DND-41 (cell line): ENCODE data around the gene PRR19.
"Not testable (repeated sequence)": the region's sequence is repeated elsewhere in the genome, so short reads cannot be mapped to it uniquely, and the experiment has no call there.

Source experiments
- ATAC-seq: fragments of 200-7000 bp; cut with Tn5 transposase; 3 replicates; pipeline ENCODE4 v1.9.1; 2021; ENCODE audit warnings: low read depth; ENCODE audit not compliant: insufficient read depth
- DNase-seq: peaks from one replicate; pipeline ENCODE4 v3.0.0-alpha.2; 2020
- H2AFZ ChIP-seq: 2 replicates; pipeline ENCODE4 v1.6.0; 2012; ENCODE audit warnings: low read depth, low read length
- H3K27ac ChIP-seq: 2 replicates; pipeline ENCODE4 v1.5.1; 2012; ENCODE audit warnings: low read length, inconsistent platforms
- H3K27me3 ChIP-seq: fragments of 200-600 bp; sonication (generic); 2 replicates; pipeline ENCODE4 v1.6.0; 2012; ENCODE audit warnings: low read length, mild to moderate bottlenecking, inconsistent platforms; ENCODE audit not compliant: insufficient read depth, poor library complexity
- H3K36me3 ChIP-seq: 2 replicates; pipeline ENCODE4 v1.5.1; 2012; ENCODE audit warnings: low read length, inconsistent platforms; ENCODE audit not compliant: insufficient read depth
- H3K4me1 ChIP-seq: 2 replicates; pipeline ENCODE4 v1.5.1; 2012; ENCODE audit warnings: mild to moderate bottlenecking, low read length; ENCODE audit not compliant: insufficient read depth
- H3K4me2 ChIP-seq: 2 replicates; pipeline ENCODE4 v1.6.0; 2012; ENCODE audit warnings: mild to moderate bottlenecking, moderate library complexity, low read length, inconsistent platforms; ENCODE audit not compliant: insufficient read depth
- H3K4me3 ChIP-seq, 2 experiments: fragments of 200-600 bp in 1 of 2; shearing (Covaris generic) in 1 of 2; 2 replicates each; pipeline ENCODE4 v1.5.1; 2012 to 2016; ENCODE audit warnings: inconsistent platforms in 2 of 2, low read length in 2 of 2, mild to moderate bottlenecking in 2 of 2, low read depth in 1 of 2, moderate library complexity in 1 of 2
- H3K79me2 ChIP-seq: 2 replicates; pipeline ENCODE4 v1.6.0; 2012; ENCODE audit warnings: low read length, inconsistent platforms; ENCODE audit not compliant: insufficient read depth
- H3K9ac ChIP-seq: 2 replicates; pipeline ENCODE4 v1.6.0; 2012; ENCODE audit warnings: low read depth, mild to moderate bottlenecking, inconsistent platforms, low read length, moderate library complexity
- H3K9me3 ChIP-seq: 2 replicates; pipeline ENCODE4 v1.5.1; 2012; ENCODE audit warnings: low read length, moderate library complexity, mild to moderate bottlenecking, inconsistent platforms; ENCODE audit not compliant: insufficient read depth, severe bottlenecking
- H4K20me1 ChIP-seq: 2 replicates; pipeline ENCODE4 v1.6.0; 2012; ENCODE audit warnings: low read length; ENCODE audit not compliant: insufficient read depth
- EZH2 ChIP-seq: IDR thresholded peaks from 3 replicates; pipeline ENCODE4 v1.6.1; 2012; ENCODE audit warnings: borderline replicate concordance, low read depth, mild to moderate bottlenecking, moderate library complexity, low read length, inconsistent platforms; ENCODE audit not compliant: severe bottlenecking
- TF ChIP-seq, protein P1 (sequence below): IDR thresholded peaks from 2 replicates; pipeline ENCODE4 v1.5.1; 2012; ENCODE audit warnings: borderline replicate concordance, low read length, moderate library complexity, mild to moderate bottlenecking; ENCODE audit not compliant: poor library complexity, severe bottlenecking; ENCODE audit errors: extremely low read depth

Gene PRR19

DNA sequence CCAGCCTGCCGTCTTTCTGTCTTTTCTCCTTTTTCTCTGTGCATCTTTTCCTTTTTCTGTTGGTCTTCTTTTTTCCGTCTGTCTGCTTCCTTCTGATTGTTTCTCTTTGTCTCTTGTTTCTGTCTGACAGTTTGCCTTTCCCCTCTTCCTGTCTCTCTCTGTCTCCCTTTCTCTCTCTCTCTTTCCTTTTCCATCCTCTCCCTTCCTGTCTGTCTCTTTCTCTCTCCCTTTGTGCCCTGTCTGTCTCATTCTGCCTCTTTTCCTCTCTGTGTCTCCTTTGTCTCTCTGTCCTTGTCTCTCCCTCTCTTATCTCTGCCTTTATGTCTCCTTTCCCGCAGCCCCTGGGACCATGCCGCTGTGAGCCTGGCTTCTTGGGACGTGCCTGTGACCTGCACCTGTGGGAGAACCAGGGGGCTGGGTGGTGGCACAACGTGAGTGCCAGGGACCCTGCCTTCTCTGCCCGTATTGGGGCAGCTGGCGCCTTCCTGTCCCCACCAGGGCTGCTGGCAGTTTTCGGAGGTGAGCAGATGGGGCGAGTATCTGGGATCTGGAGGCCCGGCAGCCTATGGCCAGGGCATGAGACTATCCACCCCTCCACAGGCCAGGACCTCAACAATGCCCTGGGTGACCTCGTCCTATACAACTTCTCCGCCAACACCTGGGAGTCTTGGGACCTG is 32.9 kb downstream of the PRR19 start:
- Histone ChIP-seq H3K9ac (no peak overlapping the region), H3K4me1 (no peaks in the 10 kb centered on the region), H3K4me2 (no peak overlapping the region), H3K9me3 (no peaks in the 10 kb centered on the region), H3K27me3 (no peaks in the 10 kb centered on the region), H3K79me2 (peaks cover 5% of the 10 kb centered on the region; the same call in 1 of the 2 replicates), H3K36me3 (peaks cover 12% of the 10 kb centered on the region), H3K4me3 (no peak overlapping the region), H2AFZ (no peak overlapping the region), H4K20me1 (peaks cover 15% of the 10 kb centered on the region; the same call in 1 of the 2 replicates), H3K27ac (no peak overlapping the region)
- no peak for DNase-seq
- no peak for TF ChIP-seq EZH2
- TF ChIP-seq, protein P1, sequence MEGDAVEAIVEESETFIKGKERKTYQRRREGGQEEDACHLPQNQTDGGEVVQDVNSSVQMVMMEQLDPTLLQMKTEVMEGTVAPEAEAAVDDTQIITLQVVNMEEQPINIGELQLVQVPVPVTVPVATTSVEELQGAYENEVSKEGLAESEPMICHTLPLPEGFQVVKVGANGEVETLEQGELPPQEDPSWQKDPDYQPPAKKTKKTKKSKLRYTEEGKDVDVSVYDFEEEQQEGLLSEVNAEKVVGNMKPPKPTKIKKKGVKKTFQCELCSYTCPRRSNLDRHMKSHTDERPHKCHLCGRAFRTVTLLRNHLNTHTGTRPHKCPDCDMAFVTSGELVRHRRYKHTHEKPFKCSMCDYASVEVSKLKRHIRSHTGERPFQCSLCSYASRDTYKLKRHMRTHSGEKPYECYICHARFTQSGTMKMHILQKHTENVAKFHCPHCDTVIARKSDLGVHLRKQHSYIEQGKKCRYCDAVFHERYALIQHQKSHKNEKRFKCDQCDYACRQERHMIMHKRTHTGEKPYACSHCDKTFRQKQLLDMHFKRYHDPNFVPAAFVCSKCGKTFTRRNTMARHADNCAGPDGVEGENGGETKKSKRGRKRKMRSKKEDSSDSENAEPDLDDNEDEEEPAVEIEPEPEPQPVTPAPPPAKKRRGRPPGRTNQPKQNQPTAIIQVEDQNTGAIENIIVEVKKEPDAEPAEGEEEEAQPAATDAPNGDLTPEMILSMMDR, result no peak
- no peak for ATAC-seq

DNA sequence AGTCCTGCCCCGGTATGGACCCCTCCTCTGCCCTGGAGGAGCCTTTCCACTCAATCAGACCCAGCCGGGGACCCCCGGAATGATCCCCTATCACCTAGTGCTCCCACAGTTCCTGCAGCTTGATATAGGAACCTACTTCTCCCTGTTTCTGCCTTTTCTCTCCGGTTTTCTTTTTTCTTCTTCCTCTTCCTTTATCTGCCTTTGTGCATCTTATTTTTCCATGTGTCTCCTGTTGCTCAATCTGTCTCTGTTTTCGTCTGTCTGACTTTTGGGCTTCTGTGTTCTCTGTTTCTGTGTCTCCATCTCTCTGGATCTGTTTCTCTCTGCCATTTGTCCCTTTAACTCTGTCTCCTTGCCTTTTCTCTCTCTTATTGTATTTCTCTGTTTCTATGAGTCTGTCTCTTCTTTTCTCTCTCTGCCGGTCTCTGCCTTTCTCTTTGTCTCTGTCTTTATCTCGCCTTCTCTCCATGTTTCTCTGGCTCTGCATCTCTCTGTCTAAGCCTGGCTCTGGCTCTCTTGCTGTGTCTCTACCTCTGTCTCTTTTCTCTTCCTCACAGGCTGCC is 33.5 kb downstream of the PRR19 start:
- Histone ChIP-seq H3K4me3 (no peak overlapping the region), H3K79me2 (peaks cover 5% of the 10 kb centered on the region; the same call in 1 of the 2 replicates), H3K27ac (no peak overlapping the region), H4K20me1 (peaks cover 12% of the 10 kb centered on the region; the same call in 1 of the 2 replicates), H3K9ac (no peak overlapping the region), H3K27me3 (no peaks in the 10 kb centered on the region), H3K36me3 (peaks cover 12% of the 10 kb centered on the region), H3K9me3 (no peaks in the 10 kb centered on the region), H2AFZ (no peak overlapping the region), H3K4me2 (no peak overlapping the region), H3K4me1 (no peaks in the 10 kb centered on the region)
- ATAC-seq (no peak), DNase-seq (no peak)
- TF ChIP-seq, protein P1, result no peak
- TF ChIP-seq EZH2, result no peak

DNA sequence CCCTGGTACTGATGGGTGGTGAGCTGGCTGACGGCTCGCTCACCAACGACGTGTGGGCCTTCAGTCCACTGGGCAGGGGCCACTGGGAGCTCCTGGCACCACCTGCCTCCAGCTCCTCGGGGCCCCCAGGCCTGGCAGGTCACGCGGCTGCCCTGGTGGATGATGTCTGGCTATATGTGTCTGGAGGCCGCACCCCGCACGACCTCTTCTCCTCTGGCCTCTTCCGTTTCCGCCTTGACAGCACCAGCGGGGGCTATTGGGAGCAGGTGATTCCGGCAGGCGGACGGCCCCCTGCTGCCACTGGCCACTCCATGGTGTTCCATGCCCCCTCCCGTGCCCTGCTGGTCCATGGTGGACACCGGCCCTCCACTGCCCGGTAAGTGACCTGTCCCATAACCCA is 34.0 kb downstream of the PRR19 start:
- TF ChIP-seq EZH2, result no peak
- TF ChIP-seq, protein P1, result no peak
- DNase-seq (no peak), ATAC-seq (no peak)
- H3K4me2 ChIP-seq, result no peak overlapping the region
- H3K4me3 ChIP-seq, result no peak overlapping the region
- peaks cover 12% of the 10 kb centered on the region for H3K36me3 ChIP-seq
- H3K79me2 ChIP-seq, result peaks cover 5% of the 10 kb centered on the region; the same call in 1 of the 2 replicates
- no peaks in the 10 kb centered on the region for H3K27me3 ChIP-seq
- H3K27ac ChIP-seq, result no peak overlapping the region
- no peaks in the 10 kb centered on the region for H3K9me3 ChIP-seq
- H4K20me1 ChIP-seq, result peaks cover 7% of the 10 kb centered on the region; the same call in 1 of the 2 replicates
- H3K9ac ChIP-seq, result no peak overlapping the region
- H3K4me1 ChIP-seq, result no peaks in the 10 kb centered on the region
- H2AFZ ChIP-seq, result no peak overlapping the region

DNA sequence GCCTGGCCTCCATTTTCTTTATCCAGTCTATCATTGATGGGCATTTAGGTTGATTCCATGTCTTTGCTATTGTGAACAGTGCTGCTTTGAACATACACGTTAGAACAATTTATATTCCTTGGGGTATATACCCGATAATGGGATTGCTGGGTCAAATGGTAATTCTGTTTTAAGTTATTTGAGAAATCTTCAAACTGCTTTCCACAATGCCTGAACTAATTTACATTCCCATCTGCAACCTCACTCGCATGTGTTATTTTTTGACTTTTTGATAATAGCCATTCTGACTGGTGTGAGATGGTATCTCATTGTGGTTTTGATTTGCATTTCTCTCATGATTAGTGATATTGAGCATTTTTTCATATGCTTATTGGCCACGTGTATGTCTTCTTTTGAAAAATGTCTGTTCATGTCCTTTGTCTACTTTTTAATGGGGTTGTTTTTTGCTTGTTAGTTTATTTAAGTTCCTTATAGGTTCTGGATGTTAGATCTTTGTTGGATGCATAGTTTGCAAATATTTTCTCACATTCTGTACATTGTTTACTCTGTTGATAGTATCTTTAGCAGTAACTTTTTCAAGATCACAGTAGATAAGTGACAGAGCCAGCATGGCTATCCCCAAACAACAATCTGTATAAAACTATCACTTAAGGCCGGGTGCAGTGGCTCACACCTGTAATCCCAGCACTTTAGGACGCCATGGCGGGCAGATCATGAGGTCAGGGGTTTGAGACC is 37.4 kb downstream of the PRR19 start:
- H2AFZ ChIP-seq, H3K79me2 ChIP-seq, H4K20me1 ChIP-seq, H3K4me2 ChIP-seq, H3K9ac ChIP-seq, H3K4me3 ChIP-seq, H3K4me1 ChIP-seq, H3K9me3 ChIP-seq, DNase-seq, H3K27ac ChIP-seq, ATAC-seq, H3K27me3 ChIP-seq: not testable (repeated sequence)
- peaks cover 28% of the 10 kb centered on the region for H3K36me3 ChIP-seq

DNA sequence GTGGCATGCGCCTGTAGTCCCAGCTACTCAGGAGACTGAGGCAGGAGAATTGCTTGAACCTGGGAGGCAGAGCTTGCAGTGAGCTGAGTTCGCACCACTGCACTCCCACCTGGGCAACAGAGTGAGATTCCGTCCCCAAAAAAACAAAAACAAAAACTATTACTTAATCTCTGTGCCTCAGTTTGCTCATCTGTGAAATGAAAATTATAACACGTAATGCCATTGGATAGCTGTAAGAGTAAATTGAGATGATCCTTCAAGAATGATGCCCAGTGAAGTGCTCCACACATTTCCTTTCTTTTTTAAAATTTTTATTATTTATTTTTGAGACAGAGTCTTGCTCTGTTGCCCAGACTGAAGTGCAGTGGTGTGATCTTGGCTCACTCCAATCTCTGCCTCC is 38.0 kb downstream of the PRR19 start:
- not testable (repeated sequence) for H3K27me3 ChIP-seq, H3K79me2 ChIP-seq, H2AFZ ChIP-seq, H3K27ac ChIP-seq, H3K4me1 ChIP-seq, ATAC-seq, H3K4me2 ChIP-seq, H3K4me3 ChIP-seq, DNase-seq, H3K9me3 ChIP-seq, H4K20me1 ChIP-seq, H3K9ac ChIP-seq
- H3K36me3 ChIP-seq, result peaks cover 28% of the 10 kb centered on the region
